ENCODE results near the gene AKR1C3. TPM values are rescaled to one million over a fixed set of nuclear protein-coding genes. Genes with fewer than 3 reads are reported as not detected.

Gene AKR1C3
- total and polyA plus RNA-seq, 4 donors: 1.5 to 6.1 (median 3.6) TPM

DNA sequence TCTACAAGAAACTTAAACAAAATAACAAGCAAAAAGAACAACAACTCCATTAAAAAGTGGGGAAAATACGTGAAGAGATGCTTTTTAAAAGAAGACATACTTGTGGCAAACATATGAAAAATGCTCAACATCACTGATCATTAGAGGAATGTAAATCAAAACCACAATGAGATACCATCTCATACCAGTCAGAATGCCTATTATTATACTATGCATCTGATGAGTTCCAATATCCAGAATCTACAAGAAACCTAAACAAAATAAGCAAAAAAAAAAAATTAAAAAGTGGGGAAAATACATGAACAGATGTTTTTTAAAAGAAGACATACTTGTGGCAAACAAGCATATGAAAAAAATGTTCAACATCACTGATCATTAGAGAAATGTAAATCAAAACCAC is 29.6 kb upstream of the AKR1C3 start:
- no CpG with 5 or more reads among the region's 1 CpG for WGBS (ENCODE audit: insufficient coverage)
- no peak for DNase-seq (ENCODE audit: low read depth in 4 of 6, low spot score in 6 of 6)
- H3K36me3 ChIP-seq (ENCODE audit: control insufficient read depth, insufficient read depth, low read length): no peaks in the 10 kb centered on the region

DNA sequence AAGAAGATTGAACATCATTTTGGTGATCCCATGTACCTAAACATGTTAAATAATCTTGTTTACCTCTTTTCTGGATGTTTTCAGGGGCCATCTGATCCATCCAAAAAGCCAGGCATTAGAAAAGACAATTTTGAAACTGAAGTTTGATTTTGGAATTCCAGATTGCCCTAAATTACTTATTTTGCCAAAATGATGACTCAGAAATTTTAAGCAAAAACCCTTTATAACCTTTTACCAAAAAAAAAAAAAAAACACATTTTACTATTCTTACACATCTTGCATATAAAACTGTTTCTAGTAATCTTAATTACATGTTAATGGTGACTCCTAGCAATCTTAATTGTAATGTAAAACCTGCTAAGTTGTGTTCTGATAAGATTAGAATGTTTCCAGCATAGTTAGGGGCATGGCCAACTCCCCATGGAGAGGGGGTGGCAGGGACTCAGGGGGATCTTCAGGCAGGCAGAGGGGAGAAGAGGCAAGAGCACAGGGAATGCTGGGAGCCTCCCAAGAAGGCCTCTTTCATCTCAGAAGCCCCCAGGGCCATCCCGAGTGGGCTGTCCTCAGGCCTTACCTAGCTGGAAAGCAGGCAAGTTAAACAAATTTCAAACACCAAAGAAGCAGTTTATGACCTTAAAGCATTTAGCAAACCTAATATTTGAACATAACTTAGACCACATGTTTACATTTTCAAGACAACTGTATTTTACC is 25.8 kb upstream of the AKR1C3 start:
- DNase-seq (ENCODE audit: low read depth in 4 of 6, low spot score in 6 of 6): no peak
- no peaks in the 10 kb centered on the region for H3K4me1 ChIP-seq (ENCODE audit: control insufficient read depth, insufficient read depth, low read length)
- H3K27me3 ChIP-seq (ENCODE audit: control insufficient read depth, insufficient read depth, low read length): no peaks in the 10 kb centered on the region
- no peaks in the 10 kb centered on the region for H3K9me3 ChIP-seq (ENCODE audit: control insufficient read depth, insufficient read depth, low read length)
- no peaks in the 10 kb centered on the region for H3K36me3 ChIP-seq (ENCODE audit: control insufficient read depth, insufficient read depth, low read length)
- no peak overlapping the region for H3K27ac ChIP-seq (ENCODE audit: low read depth, low read length)
- 83% methylated on average over 1 of the region's 1 CpG for WGBS (ENCODE audit: insufficient coverage)
- no peak overlapping the region for H3K4me3 ChIP-seq (ENCODE audit: low read depth, low read length)

More for the DNA sequence above, 29.6 kb upstream of the AKR1C3 start:
- Histone ChIP-seq H3K4me1 (ENCODE audit: control insufficient read depth, insufficient read depth, low read length) (no peaks in the 10 kb centered on the region), H3K4me3 (ENCODE audit: low read depth, low read length) (no peak overlapping the region), H3K27me3 (ENCODE audit: control insufficient read depth, insufficient read depth, low read length) (no peaks in the 10 kb centered on the region), H3K27ac (ENCODE audit: low read depth, low read length) (no peak overlapping the region), H3K9me3 (ENCODE audit: control insufficient read depth, insufficient read depth, low read length) (no peaks in the 10 kb centered on the region)

DNA sequence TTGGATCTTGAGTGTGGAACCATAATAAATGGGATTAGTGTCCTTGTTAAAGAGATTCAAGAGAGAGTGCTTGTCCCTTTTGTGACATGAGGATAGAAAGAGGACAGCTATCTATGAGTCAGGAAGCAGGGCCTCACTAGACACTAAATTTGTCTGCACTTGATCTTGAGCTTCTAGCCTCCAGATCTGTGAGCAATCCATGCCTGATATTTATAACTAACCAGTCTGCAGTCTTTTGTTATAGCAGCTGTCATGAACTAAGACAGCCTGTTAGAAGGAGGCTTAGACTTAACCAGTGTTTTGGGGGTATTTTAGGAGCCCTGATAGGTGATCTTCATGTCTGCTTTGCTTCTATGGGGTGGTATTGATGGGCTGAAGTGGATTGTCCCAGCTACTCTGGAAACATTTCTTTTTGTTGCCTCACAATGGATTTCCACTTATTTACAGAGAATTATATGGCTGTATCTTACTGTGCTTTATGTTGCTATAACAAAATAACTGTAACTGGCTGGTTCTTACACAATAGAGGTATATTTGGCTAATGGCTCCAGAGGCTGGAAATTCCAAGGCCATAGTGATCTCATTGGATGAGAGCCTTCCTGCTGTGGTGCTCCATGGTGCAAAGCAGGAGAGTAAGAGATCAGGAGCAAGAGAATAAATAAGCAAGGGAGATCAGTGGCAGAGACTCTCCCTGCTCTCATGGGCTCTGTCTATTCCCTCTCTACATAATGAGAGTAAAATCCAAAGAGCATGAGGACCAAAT is 23.4 kb upstream of the AKR1C3 start:
- H3K4me1 ChIP-seq (ENCODE audit: control insufficient read depth, insufficient read depth, low read length): no peaks in the 10 kb centered on the region
- no peaks in the 10 kb centered on the region for H3K36me3 ChIP-seq (ENCODE audit: control insufficient read depth, insufficient read depth, low read length)
- H3K27me3 ChIP-seq (ENCODE audit: control insufficient read depth, insufficient read depth, low read length): no peaks in the 10 kb centered on the region
- H3K4me3 ChIP-seq (ENCODE audit: low read depth, low read length): no peak overlapping the region
- H3K27ac ChIP-seq (ENCODE audit: low read depth, low read length): peak overlapping the region; percentile 0
- no peak for DNase-seq (ENCODE audit: low read depth in 4 of 6, low spot score in 6 of 6)
- no peaks in the 10 kb centered on the region for H3K9me3 ChIP-seq (ENCODE audit: control insufficient read depth, insufficient read depth, low read length)

DNA sequence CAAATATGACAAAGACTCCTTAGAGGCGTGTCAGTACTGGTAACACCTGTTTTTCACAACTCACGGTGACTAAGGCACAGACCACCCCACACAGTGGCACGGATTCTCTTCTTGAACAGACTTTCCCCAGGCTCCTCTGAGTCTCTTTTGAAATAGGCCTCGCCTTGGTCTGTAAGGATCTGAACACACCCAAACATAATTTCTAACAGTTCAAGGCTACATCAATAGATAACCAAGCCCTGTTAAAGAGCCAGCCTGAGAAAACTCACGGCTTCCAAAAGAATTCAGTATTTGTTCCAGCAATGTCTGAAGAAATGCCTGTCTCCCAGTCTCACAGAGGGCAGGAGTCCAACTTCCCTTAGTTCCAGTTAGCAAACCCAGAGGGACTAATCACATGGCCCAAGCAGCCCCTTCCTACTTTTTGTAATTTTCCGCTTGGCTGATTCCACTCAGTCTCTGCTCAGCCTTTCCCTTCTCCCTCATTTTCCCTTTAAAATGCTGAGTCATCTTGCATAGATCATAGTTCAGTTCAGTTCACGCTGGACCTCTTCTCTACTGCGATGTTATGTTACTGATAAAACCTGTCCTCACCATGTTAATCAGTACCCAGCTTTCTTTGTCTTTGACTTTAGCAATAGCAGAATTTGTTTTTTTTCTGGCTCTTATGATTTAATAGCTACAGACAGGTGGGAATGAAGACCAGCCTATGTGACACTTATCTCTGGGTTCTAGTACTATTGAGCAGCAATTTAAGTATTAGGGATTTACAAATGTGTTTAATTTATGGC is 22.6 kb upstream of the AKR1C3 start:
- no peak overlapping the region for H3K4me3 ChIP-seq (ENCODE audit: low read depth, low read length)
- peak overlapping the region; percentile 0 for H3K27ac ChIP-seq (ENCODE audit: low read depth, low read length)
- 41% methylated on average over 7 of the region's 8 CpGs for WGBS (ENCODE audit: insufficient coverage)
- no peaks in the 10 kb centered on the region for H3K36me3 ChIP-seq (ENCODE audit: control insufficient read depth, insufficient read depth, low read length)
- no peaks in the 10 kb centered on the region for H3K4me1 ChIP-seq (ENCODE audit: control insufficient read depth, insufficient read depth, low read length)
- DNase-seq (ENCODE audit: low read depth in 4 of 6, low spot score in 6 of 6): peak; percentile 47 to 89 (median 59)
- no peaks in the 10 kb centered on the region for H3K9me3 ChIP-seq (ENCODE audit: control insufficient read depth, insufficient read depth, low read length)
- no peaks in the 10 kb centered on the region for H3K27me3 ChIP-seq (ENCODE audit: control insufficient read depth, insufficient read depth, low read length)

DNA sequence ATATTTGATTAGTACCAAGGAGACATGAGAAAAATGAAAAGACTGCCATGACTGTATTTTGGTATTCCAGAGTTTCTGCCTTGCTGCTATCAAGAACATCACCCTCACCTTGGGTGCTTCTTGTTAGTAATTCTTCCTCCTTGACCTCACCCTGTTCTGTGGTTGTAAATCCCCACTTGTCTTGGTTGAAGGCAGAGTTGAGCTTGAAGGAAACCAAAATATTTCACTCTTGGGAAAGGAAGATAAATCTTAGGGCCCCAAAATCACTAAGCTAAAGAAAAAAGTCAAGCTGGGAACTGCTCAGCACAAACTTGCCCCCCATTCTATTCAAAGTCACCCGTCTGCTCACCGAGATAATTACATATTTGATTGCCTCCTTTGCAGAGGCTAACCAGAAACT is 20.6 kb upstream of the AKR1C3 start:
- WGBS (ENCODE audit: insufficient coverage): 100% methylated on average over 2 of the region's 2 CpGs
- no peak for DNase-seq (ENCODE audit: low read depth in 4 of 6, low spot score in 6 of 6)
- Histone ChIP-seq H3K36me3 (ENCODE audit: control insufficient read depth, insufficient read depth, low read length) (no peaks in the 10 kb centered on the region), H3K4me3 (ENCODE audit: low read depth, low read length) (no peak overlapping the region), H3K27ac (ENCODE audit: low read depth, low read length) (no peak overlapping the region), H3K9me3 (ENCODE audit: control insufficient read depth, insufficient read depth, low read length) (no peaks in the 10 kb centered on the region), H3K4me1 (ENCODE audit: control insufficient read depth, insufficient read depth, low read length) (no peaks in the 10 kb centered on the region), H3K27me3 (ENCODE audit: control insufficient read depth, insufficient read depth, low read length) (no peaks in the 10 kb centered on the region)

DNA sequence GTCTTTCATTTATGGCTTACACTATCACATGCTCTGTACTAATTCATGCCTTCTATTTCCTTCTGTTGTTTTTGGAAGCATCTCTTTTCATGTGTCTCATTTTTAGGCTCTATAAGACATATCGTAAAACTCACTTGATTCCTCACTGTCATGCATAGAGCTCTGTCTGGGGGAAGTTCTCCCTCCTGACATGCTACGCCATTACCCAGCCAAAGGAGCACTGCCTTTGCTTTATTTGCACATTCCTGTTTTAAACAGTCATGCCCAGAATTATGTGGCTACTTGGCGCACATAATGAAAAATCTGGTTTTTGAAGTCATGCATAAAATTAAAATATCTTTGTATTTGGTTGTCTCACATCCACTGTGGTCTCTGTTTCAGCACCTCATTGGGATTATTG is 17.6 kb upstream of the AKR1C3 start:
- no peak overlapping the region for H3K4me3 ChIP-seq (ENCODE audit: low read depth, low read length)
- no peaks in the 10 kb centered on the region for H3K4me1 ChIP-seq (ENCODE audit: control insufficient read depth, insufficient read depth, low read length)
- DNase-seq (ENCODE audit: low read depth in 4 of 6, low spot score in 6 of 6): no peak
- no peaks in the 10 kb centered on the region for H3K36me3 ChIP-seq (ENCODE audit: control insufficient read depth, insufficient read depth, low read length)
- H3K27ac ChIP-seq (ENCODE audit: low read depth, low read length): no peak overlapping the region
- no peaks in the 10 kb centered on the region for H3K27me3 ChIP-seq (ENCODE audit: control insufficient read depth, insufficient read depth, low read length)
- no peaks in the 10 kb centered on the region for H3K9me3 ChIP-seq (ENCODE audit: control insufficient read depth, insufficient read depth, low read length)
- 68% methylated on average over 2 of the region's 3 CpGs for WGBS (ENCODE audit: insufficient coverage)

DNA sequence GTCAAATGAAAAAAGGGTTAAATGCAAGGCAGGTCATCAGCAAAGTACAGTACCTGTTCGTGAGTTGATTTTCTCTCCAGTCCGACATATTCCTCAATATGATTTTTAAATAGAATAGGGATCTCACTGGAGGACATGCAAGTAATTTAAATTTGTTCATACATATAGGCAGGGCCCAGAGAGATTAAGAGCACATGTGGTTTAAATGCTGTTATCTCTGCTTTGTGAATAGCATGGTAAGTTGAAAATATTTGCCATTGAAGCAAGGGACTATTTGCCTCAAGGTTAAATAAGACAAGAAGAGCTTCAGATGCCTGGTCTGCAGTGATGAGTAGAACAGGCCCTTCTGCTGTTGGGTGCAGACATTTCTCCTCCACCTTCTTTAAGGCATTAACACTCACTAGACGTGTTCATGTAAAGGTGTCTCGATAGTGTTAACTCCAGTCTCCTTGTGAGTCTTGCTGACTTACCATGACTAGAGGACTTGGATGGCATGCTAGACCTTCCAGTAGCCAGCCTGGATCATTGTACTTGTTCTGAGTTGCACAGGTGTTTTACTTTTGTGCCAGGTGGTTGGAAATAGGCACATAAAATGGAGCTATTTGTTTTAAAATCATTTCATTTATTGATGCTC is 15.6 kb upstream of the AKR1C3 start:
- Histone ChIP-seq H3K27me3 (ENCODE audit: control insufficient read depth, insufficient read depth, low read length) (no peaks in the 10 kb centered on the region), H3K4me3 (ENCODE audit: low read depth, low read length) (no peak overlapping the region), H3K4me1 (ENCODE audit: control insufficient read depth, insufficient read depth, low read length) (no peaks in the 10 kb centered on the region), H3K27ac (ENCODE audit: low read depth, low read length) (no peak overlapping the region), H3K9me3 (ENCODE audit: control insufficient read depth, insufficient read depth, low read length) (no peaks in the 10 kb centered on the region), H3K36me3 (ENCODE audit: control insufficient read depth, insufficient read depth, low read length) (no peaks in the 10 kb centered on the region)
- no CpG with 5 or more reads among the region's 4 CpGs for WGBS (ENCODE audit: insufficient coverage)
- DNase-seq (ENCODE audit: low read depth in 4 of 6, low spot score in 6 of 6): no peak

DNA sequence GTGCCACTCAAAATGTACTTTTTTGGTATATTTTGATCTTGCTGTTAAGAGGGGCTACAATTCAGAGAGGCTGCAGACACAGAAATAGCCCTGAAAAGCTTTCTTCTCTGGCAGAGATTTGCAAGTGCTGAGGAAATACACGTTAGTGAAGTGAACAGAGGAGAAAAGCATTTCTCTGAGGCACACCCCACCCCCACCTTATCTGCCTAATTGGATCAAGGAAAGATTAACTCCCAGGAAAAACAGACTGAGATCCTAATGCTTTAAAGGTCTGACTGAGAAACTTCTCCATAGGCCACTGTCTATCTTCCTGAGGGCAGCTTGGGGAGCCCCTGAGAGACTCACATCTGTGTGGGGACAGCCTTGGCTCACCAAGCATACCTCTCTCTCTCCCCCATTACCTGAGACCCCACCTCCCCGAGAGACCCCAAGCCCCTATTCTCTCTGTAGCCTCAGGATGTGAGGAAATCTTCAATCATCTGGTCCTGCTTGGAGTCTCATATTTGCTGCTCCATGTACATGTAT is 14.8 kb upstream of the AKR1C3 start:
- no peak overlapping the region for H3K27ac ChIP-seq (ENCODE audit: low read depth, low read length)
- no peaks in the 10 kb centered on the region for H3K27me3 ChIP-seq (ENCODE audit: control insufficient read depth, insufficient read depth, low read length)
- WGBS (ENCODE audit: insufficient coverage): 100% methylated on average over 1 of the region's 2 CpGs
- no peak overlapping the region for H3K4me3 ChIP-seq (ENCODE audit: low read depth, low read length)
- DNase-seq (ENCODE audit: low read depth in 4 of 6, low spot score in 6 of 6): no peak
- H3K4me1 ChIP-seq (ENCODE audit: control insufficient read depth, insufficient read depth, low read length): no peaks in the 10 kb centered on the region
- no peaks in the 10 kb centered on the region for H3K9me3 ChIP-seq (ENCODE audit: control insufficient read depth, insufficient read depth, low read length)
- H3K36me3 ChIP-seq (ENCODE audit: control insufficient read depth, insufficient read depth, low read length): no peaks in the 10 kb centered on the region

DNA sequence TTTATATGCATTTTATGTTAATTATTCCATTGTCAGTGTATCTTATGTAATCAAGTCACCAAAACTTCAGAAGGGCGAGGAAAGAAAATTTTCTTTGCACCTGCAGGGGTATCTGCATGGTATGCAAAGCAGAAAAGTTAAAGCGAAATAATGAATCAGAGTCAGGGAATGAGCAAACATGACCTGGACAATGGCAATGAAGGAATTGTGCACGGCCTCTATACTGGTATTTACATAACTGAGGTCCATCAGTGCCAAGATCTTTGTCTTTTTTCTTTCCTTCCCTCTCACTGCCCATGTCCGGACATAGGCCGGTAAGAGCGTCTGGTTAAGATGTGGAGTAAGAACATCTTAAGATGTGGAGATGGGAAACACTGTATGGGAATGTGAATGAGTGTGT is 14.4 kb upstream of the AKR1C3 start:
- Histone ChIP-seq H3K4me3 (ENCODE audit: low read depth, low read length) (no peak overlapping the region), H3K4me1 (ENCODE audit: control insufficient read depth, insufficient read depth, low read length) (no peaks in the 10 kb centered on the region), H3K27ac (ENCODE audit: low read depth, low read length) (no peak overlapping the region), H3K27me3 (ENCODE audit: control insufficient read depth, insufficient read depth, low read length) (no peaks in the 10 kb centered on the region), H3K36me3 (ENCODE audit: control insufficient read depth, insufficient read depth, low read length) (no peaks in the 10 kb centered on the region), H3K9me3 (ENCODE audit: control insufficient read depth, insufficient read depth, low read length) (no peaks in the 10 kb centered on the region)
- WGBS (ENCODE audit: insufficient coverage): 100% methylated on average over 2 of the region's 6 CpGs
- no peak for DNase-seq (ENCODE audit: low read depth in 4 of 6, low spot score in 6 of 6)

Measured in spinal cord (tissue), 10 donors.